HUES6 (cell line): ENCODE data around the gene TAP2.

ENCODE experiments used
- H3K27ac ChIP-seq: 2 replicates; pipeline ENCODE4 v1.7.0; 2013; ENCODE audit warnings: low read depth, mild to moderate bottlenecking, low read length, inconsistent platforms
- H3K27me3 ChIP-seq: 2 replicates; pipeline ENCODE4 v1.6.1; 2013; ENCODE audit warnings: low read length; ENCODE audit not compliant: control insufficient read depth, insufficient read depth
- H3K36me3 ChIP-seq: 2 replicates; pipeline ENCODE4 v1.6.1; 2013; ENCODE audit warnings: low read length; ENCODE audit not compliant: control insufficient read depth, insufficient read depth
- H3K4me1 ChIP-seq: 2 replicates; pipeline ENCODE4 v1.6.1; 2013; ENCODE audit warnings: low read length; ENCODE audit not compliant: control insufficient read depth, insufficient read depth
- H3K4me3 ChIP-seq: 2 replicates; pipeline ENCODE4 v1.5.1; 2013; ENCODE audit warnings: low read depth, low read length
- H3K9ac ChIP-seq: one replicate; pipeline ENCODE4 v1.6.1; 2013; ENCODE audit warnings: mild to moderate bottlenecking, low read length
- H3K9me3 ChIP-seq: 2 replicates; pipeline ENCODE4 v1.6.1; 2013; ENCODE audit warnings: low read depth, low read length; ENCODE audit not compliant: control insufficient read depth, insufficient read depth

TAP2 gene

GRCh38 chr6:32853541-32854375, 15.2 kb upstream of the TAP2 start, which contains the start of the genes PSMB9 and TAP1:
PSMB9 (plus strand) TSS chr6:32854192; CDS start chr6:32854230, 38 bp downstream.
TAP1 (minus strand) TSS chr6:32853704; CDS start chr6:32853636, 68 bp downstream.
- Histone ChIP-seq H3K36me3 (no peaks in the 10 kb centered on the region; the same call in 1 of the 2 replicates), H3K27me3 (peaks cover 89% of the 10 kb centered on the region), H3K9ac (peak within 1 kb of the TSS; percentile 39), H3K4me1 (peaks cover 11% of the 10 kb centered on the region), H3K4me3 (peak within 1 kb of the TSS; percentile 90), H3K9me3 (no peaks in the 10 kb centered on the region), H3K27ac (no peak within 1 kb of the TSS)

- Histone ChIP-seq H3K27ac (no peak overlapping the region), H3K9me3 (no peaks in the 10 kb centered on the region), H3K9ac (peak overlapping the region; percentile 18), H3K4me3 (peak overlapping the region; percentile 90), H3K36me3 (no peaks in the 10 kb centered on the region; the same call in 1 of the 2 replicates), H3K27me3 (peaks cover 85% of the 10 kb centered on the region), H3K4me1 (peaks cover 11% of the 10 kb centered on the region)
Observed at GRCh38 chr6:32852844-32853540, 14.5 kb upstream of the TAP2 start.

- Histone ChIP-seq H3K27ac (no peak overlapping the region), H3K4me3 (peak overlapping the region; percentile 90), H3K9me3 (no peaks in the 10 kb centered on the region), H3K27me3 (peaks cover 84% of the 10 kb centered on the region), H3K9ac (no peak overlapping the region), H3K36me3 (peaks cover 2% of the 10 kb centered on the region; the same call in 1 of the 2 replicates), H3K4me1 (peaks cover 11% of the 10 kb centered on the region)
Observed at GRCh38 chr6:32852018-32852843, 13.7 kb upstream of the TAP2 start.

- Histone ChIP-seq H3K4me3 (no peak overlapping the region), H3K4me1 (peaks cover 11% of the 10 kb centered on the region), H3K27me3 (peaks cover 82% of the 10 kb centered on the region), H3K27ac (no peak overlapping the region), H3K36me3 (peaks cover 8% of the 10 kb centered on the region; the same call in 1 of the 2 replicates), H3K9ac (no peak overlapping the region), H3K9me3 (no peaks in the 10 kb centered on the region)
Observed at GRCh38 chr6:32851025-32851424, 12.5 kb upstream of the TAP2 start.

GRCh38 chr6:32849126-32849525, 10.6 kb upstream of the TAP2 start:
- H3K9ac ChIP-seq = no peak overlapping the region
- H3K4me3 ChIP-seq = no peak overlapping the region
- H3K36me3 ChIP-seq = peaks cover 8% of the 10 kb centered on the region; the same call in 1 of the 2 replicates
- peaks cover 11% of the 10 kb centered on the region for H3K4me1 ChIP-seq
- no peak overlapping the region for H3K27ac ChIP-seq
- peaks cover 82% of the 10 kb centered on the region for H3K27me3 ChIP-seq
- H3K9me3 ChIP-seq = no peaks in the 10 kb centered on the region

- H3K9ac ChIP-seq = no peak overlapping the region
- no peak overlapping the region for H3K27ac ChIP-seq
- H3K4me3 ChIP-seq = no peak overlapping the region
- peaks cover 11% of the 10 kb centered on the region for H3K4me1 ChIP-seq
- peaks cover 83% of the 10 kb centered on the region for H3K27me3 ChIP-seq
- H3K9me3 ChIP-seq = no peaks in the 10 kb centered on the region
- peaks cover 8% of the 10 kb centered on the region; the same call in 1 of the 2 replicates for H3K36me3 ChIP-seq
Observed at GRCh38 chr6:32847795-32848194, 9.3 kb upstream of the TAP2 start.

- no peak overlapping the region for H3K4me3 ChIP-seq
- no peaks in the 10 kb centered on the region for H3K9me3 ChIP-seq
- H3K9ac ChIP-seq = no peak overlapping the region
- H3K4me1 ChIP-seq = peaks cover 3% of the 10 kb centered on the region; the same call in 1 of the 2 replicates
- no peak overlapping the region for H3K27ac ChIP-seq
- peaks cover 8% of the 10 kb centered on the region; the same call in 1 of the 2 replicates for H3K36me3 ChIP-seq
- peaks cover 83% of the 10 kb centered on the region for H3K27me3 ChIP-seq
Observed at GRCh38 chr6:32847004-32847403, 8.5 kb upstream of the TAP2 start.

- Histone ChIP-seq H3K36me3 (peaks cover 8% of the 10 kb centered on the region; the same call in 1 of the 2 replicates), H3K9ac (no peak overlapping the region), H3K27me3 (peaks cover 78% of the 10 kb centered on the region), H3K4me1 (peaks cover 3% of the 10 kb centered on the region; the same call in 1 of the 2 replicates), H3K27ac (no peak overlapping the region), H3K4me3 (no peak overlapping the region), H3K9me3 (no peaks in the 10 kb centered on the region)
Observed at GRCh38 chr6:32845384-32845884, 6.9 kb upstream of the TAP2 start.

- Histone ChIP-seq H3K4me3 (peak overlapping the region; percentile 75), H3K9me3 (no peaks in the 10 kb centered on the region), H3K4me1 (peaks cover 3% of the 10 kb centered on the region; the same call in 1 of the 2 replicates), H3K36me3 (peaks cover 8% of the 10 kb centered on the region; the same call in 1 of the 2 replicates), H3K27ac (no peak overlapping the region), H3K9ac (no peak overlapping the region), H3K27me3 (peaks cover 77% of the 10 kb centered on the region)
Observed at GRCh38 chr6:32844839-32845383, 6.4 kb upstream of the TAP2 start.
